ENCODE data around the gene DLG2. TPM values are rescaled to one million over a fixed set of nuclear protein-coding genes. Genes with fewer than 3 reads are reported as not detected.

The DLG2 gene
- total and polyA plus RNA-seq, 9 of the 15 experiments (the other 6 are each of a cell fraction or from before 2014, with no cell fraction given), result 0.52 to 1.6 (median 0.95) TPM

DNA sequence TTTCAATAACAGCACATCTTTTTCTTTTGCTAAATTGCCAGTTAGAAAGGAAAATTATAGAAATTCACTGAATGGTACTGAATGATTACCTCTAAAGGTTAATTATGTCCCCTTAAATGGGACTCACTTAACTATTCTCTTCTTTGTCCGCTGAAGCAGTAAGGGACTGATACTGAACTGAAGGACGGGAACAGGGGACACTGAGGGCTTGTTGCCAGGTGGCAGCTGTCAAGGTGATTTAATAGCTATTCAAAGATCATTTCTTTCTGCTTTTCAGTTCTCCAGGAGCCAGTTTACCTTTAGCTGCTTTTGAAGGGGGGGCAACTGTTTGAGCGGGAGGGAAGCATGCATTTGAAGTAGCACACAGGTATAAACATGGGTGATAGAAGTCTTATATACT lies 2015.5 kb downstream of the DLG2 start (continued):
- TF ChIP-seq, protein P1, sequence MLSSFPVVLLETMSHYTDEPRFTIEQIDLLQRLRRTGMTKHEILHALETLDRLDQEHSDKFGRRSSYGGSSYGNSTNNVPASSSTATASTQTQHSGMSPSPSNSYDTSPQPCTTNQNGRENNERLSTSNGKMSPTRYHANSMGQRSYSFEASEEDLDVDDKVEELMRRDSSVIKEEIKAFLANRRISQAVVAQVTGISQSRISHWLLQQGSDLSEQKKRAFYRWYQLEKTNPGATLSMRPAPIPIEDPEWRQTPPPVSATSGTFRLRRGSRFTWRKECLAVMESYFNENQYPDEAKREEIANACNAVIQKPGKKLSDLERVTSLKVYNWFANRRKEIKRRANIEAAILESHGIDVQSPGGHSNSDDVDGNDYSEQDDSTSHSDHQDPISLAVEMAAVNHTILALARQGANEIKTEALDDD (IDR thresholded peaks at IDR 0.05), result no peak
- no peak for TF ChIP-seq ZNF79 (CRISPR knock-in tag; IDR thresholded peaks at IDR 0.05; ENCODE audit: low read depth)
- TF ChIP-seq, protein P2, sequence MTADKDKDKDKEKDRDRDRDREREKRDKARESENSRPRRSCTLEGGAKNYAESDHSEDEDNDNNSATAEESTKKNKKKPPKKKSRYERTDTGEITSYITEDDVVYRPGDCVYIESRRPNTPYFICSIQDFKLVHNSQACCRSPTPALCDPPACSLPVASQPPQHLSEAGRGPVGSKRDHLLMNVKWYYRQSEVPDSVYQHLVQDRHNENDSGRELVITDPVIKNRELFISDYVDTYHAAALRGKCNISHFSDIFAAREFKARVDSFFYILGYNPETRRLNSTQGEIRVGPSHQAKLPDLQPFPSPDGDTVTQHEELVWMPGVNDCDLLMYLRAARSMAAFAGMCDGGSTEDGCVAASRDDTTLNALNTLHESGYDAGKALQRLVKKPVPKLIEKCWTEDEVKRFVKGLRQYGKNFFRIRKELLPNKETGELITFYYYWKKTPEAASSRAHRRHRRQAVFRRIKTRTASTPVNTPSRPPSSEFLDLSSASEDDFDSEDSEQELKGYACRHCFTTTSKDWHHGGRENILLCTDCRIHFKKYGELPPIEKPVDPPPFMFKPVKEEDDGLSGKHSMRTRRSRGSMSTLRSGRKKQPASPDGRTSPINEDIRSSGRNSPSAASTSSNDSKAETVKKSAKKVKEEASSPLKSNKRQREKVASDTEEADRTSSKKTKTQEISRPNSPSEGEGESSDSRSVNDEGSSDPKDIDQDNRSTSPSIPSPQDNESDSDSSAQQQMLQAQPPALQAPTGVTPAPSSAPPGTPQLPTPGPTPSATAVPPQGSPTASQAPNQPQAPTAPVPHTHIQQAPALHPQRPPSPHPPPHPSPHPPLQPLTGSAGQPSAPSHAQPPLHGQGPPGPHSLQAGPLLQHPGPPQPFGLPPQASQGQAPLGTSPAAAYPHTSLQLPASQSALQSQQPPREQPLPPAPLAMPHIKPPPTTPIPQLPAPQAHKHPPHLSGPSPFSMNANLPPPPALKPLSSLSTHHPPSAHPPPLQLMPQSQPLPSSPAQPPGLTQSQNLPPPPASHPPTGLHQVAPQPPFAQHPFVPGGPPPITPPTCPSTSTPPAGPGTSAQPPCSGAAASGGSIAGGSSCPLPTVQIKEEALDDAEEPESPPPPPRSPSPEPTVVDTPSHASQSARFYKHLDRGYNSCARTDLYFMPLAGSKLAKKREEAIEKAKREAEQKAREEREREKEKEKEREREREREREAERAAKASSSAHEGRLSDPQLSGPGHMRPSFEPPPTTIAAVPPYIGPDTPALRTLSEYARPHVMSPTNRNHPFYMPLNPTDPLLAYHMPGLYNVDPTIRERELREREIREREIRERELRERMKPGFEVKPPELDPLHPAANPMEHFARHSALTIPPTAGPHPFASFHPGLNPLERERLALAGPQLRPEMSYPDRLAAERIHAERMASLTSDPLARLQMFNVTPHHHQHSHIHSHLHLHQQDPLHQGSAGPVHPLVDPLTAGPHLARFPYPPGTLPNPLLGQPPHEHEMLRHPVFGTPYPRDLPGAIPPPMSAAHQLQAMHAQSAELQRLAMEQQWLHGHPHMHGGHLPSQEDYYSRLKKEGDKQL (CRISPR knock-in tag; IDR thresholded peaks at IDR 0.05; ENCODE audit: borderline replicate concordance), result no peak
- TF ChIP-seq, protein P3, sequence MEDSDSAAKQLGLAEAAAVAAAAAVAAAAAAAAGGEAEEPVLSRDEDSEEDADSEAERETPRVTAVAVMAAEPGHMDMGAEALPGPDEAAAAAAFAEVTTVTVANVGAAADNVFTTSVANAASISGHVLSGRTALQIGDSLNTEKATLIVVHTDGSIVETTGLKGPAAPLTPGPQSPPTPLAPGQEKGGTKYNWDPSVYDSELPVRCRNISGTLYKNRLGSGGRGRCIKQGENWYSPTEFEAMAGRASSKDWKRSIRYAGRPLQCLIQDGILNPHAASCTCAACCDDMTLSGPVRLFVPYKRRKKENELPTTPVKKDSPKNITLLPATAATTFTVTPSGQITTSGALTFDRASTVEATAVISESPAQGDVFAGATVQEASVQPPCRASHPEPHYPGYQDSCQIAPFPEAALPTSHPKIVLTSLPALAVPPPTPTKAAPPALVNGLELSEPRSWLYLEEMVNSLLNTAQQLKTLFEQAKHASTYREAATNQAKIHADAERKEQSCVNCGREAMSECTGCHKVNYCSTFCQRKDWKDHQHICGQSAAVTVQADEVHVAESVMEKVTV (CRISPR knock-in tag; IDR thresholded peaks at IDR 0.05), result no peak
- TF ChIP-seq, protein P4, sequence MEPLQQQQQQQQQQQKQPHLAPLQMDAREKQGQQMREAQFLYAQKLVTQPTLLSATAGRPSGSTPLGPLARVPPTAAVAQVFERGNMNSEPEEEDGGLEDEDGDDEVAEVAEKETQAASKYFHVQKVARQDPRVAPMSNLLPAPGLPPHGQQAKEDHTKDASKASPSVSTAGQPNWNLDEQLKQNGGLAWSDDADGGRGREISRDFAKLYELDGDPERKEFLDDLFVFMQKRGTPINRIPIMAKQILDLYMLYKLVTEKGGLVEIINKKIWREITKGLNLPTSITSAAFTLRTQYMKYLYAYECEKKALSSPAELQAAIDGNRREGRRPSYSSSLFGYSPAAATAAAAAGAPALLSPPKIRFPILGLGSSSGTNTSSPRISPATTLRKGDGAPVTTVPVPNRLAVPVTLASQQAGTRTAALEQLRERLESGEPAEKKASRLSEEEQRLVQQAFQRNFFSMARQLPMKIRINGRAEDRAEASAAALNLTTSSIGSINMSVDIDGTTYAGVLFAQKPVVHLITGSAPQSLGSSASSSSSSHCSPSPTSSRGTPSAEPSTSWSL (CRISPR knock-in tag; IDR thresholded peaks at IDR 0.05; ENCODE audit: borderline replicate concordance), result no peak
- TF ChIP-seq ZBTB7A (IDR thresholded peaks at IDR 0.05; ENCODE audit: borderline replicate concordance, control insufficient read depth, low read depth, low read length), result no peak
- no peak for TF ChIP-seq TAF9B (IDR thresholded peaks at IDR 0.05; ENCODE audit: partially characterized antibody)
- TF ChIP-seq ZC3H11A (IDR thresholded peaks at IDR 0.05; ENCODE audit: low read depth, low read length), result no peak
- no peak for TF ChIP-seq TEAD4 (IDR thresholded peaks at IDR 0.05; ENCODE audit: low read length)
- no peak for TF ChIP-seq TEAD4 (CRISPR knock-in tag; IDR thresholded peaks at IDR 0.05; ENCODE audit: borderline replicate concordance)

All from K562 (cell line).